NB4 (cell line): Measurements from ENCODE around the gene PTPRG.

Source experiments
- DNase-seq: peaks from one replicate; pipeline ENCODE4 v3.0.0; 2010; ENCODE audit warnings: low read depth
- H3K4me3 ChIP-seq: one replicate; pipeline ENCODE4 v1.5.1; 2011; ENCODE audit warnings: mild to moderate bottlenecking, low read depth, low read length, moderate library complexity
- CTCF ChIP-seq: IDR thresholded peaks from one replicate; pipeline ENCODE4 v1.5.1; 2012; ENCODE audit warnings: low read depth, low read length
- MYC ChIP-seq: IDR thresholded peaks from 2 replicates; pipeline ENCODE4 v1.6.1; 2011; ENCODE audit warnings: low read depth, low read length
- POLR2A ChIP-seq: IDR thresholded peaks from 2 replicates; pipeline ENCODE4 v1.6.1; 2011; ENCODE audit warnings: mild to moderate bottlenecking; ENCODE audit not compliant: insufficient read length; ENCODE audit errors: extremely low read depth
- TF ChIP-seq, protein P1 (sequence below): IDR thresholded peaks from 2 replicates; pipeline ENCODE4 v1.6.1; 2011; ENCODE audit warnings: low read depth, low read length

Gene PTPRG

DNA sequence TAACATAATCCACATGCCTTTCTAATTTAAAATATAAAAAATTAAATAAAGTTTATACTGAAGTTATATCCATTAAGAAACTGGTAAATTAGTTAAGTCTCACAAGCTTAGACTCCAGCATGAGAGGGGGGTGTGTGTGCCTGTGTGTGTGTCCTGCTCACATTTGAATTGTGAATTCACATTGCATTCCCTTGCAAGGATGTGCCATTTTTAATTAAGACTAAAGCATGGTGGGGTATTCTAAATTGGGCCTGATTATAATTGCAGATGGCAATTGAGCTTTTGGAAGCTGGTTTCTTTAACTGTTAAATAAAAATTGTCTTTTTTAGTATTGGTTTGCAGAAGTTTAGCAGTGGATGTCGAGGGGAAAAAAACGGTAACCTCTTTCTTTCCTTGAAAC lies 56.9 kb downstream of the PTPRG start:
- no peak for TF ChIP-seq CTCF
- TF ChIP-seq, protein P1, sequence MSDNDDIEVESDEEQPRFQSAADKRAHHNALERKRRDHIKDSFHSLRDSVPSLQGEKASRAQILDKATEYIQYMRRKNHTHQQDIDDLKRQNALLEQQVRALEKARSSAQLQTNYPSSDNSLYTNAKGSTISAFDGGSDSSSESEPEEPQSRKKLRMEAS: no peak
- H3K4me3 ChIP-seq: no peak overlapping the region
- DNase-seq: no peak

DNA sequence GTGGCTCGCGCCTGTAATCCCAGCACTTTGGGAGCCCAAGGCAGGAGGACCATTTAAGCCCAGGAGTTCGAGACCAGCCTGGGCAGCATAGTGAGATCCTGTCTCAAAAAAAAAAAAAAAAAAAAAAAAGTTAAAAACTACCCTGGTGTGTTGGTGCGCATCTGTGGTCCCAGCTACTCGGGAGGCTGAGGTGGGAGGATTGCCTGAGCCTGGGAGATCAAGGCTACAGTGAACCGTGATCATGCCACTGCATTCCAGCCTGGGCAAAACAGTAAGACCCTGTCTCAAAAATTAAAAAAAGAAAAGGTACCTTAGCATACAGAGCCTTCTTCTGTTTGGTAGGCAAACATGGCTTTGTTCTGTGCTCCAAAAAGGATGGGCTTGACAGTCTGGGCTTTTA lies 57.5 kb downstream of the PTPRG start:
- DNase-seq: no peak
- H3K4me3 ChIP-seq: no peak overlapping the region
- no peak for TF ChIP-seq CTCF
- TF ChIP-seq POLR2A: no peak

DNA sequence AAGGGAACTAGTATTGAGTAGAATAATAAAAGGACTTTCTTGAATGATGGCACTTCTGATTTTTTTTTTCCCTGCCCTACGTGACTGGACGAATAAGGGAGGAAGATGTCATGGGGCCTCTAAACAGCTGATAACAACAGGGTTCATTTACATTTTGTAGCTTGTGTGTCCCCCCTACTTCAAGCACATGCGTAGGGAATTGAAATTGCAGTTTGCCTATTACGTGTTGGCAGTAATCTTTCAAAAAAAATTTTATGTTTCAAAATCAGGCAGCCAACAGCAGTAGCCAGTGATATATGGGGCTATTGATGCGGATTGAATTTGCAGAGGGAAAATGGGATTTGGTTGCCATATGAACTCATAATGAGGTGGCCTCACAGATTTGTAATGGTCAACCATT lies 58.7 kb downstream of the PTPRG start:
- no peak for TF ChIP-seq CTCF
- TF ChIP-seq, protein P1: no peak
- no peak for TF ChIP-seq MYC
- no peak for TF ChIP-seq POLR2A
- H3K4me3 ChIP-seq: no peak overlapping the region
- no peak for DNase-seq

DNA sequence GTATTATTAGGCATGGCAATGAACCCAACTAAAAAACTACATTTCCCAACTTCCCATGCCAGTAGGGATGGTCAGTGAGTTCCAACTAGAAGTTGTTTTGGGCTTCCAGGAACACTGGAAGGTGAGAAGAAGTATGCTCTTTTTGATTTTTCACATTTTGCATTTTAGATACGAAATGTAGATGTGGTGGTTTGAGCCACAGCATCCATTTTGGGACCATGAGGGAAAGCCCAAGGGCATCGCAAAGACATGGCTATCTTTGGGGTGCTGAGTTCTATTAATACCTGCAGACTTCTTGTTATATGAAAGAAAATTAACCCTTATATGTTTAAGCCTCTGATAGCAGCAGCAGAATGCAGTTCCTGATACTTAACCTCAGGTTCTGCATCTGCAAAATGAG lies 62.9 kb downstream of the PTPRG start:
- no peak overlapping the region for H3K4me3 ChIP-seq
- TF ChIP-seq, protein P1: no peak
- TF ChIP-seq MYC: no peak
- no peak for TF ChIP-seq POLR2A
- no peak for TF ChIP-seq CTCF
- no peak for DNase-seq

GRCh38 chr3:61625429-61625828 lies 64.1 kb downstream of the PTPRG start:
- TF ChIP-seq, protein P1: no peak
- TF ChIP-seq CTCF (no peak), MYC (no peak), POLR2A (no peak)
- H3K4me3 ChIP-seq: no peak overlapping the region
- DNase-seq: no peak

GRCh38 chr3:61626484-61626883 lies 65.1 kb downstream of the PTPRG start:
- no peak for DNase-seq
- TF ChIP-seq MYC (no peak), POLR2A (no peak), CTCF (no peak)
- TF ChIP-seq, protein P1: no peak
- no peak overlapping the region for H3K4me3 ChIP-seq
